HepG2 (cell line): ENCODE data around the gene RBSN.

Source experiments
- DPF2 ChIP-seq: sonication (generic); formaldehyde crosslinking; IDR thresholded peaks from 2 replicates; pipeline ENCODE4 v1.4.0; 2020; ENCODE audit warnings: mild to moderate bottlenecking, low read depth, missing genetic modification reagents, borderline replicate concordance
- TOPORS ChIP-seq: sonication (generic); formaldehyde crosslinking; IDR thresholded peaks from 2 replicates; pipeline ENCODE4 v1.8.0; 2023; ENCODE audit warnings: mild to moderate bottlenecking, missing genetic modification reagents

DNA sequence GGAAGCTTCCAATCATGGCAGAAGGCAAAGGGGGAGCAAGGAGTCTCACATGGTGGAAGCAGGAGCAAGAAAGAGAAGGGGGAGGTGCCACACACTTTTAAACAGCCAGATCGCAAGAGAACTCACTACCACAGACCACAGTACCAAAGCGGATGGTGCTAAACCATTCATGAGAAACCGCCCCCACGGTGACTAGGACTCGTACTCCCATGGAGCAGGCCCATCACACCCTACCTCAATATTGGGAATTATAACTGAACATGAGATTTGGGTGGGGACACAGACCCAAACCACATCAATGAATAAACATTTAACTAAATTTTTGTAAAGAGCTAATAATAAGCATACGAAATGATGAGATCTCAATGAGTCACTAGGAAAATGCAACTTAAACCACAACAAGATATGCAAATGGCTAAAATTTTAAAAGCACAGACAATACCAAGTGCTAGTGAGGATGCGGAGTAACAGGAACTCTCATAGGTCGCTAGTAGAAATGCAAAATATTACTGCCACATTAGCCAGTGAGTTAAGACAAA lies 43.9 kb downstream of the RBSN start:
- TF ChIP-seq DPF2: no peak
- no peak for TF ChIP-seq TOPORS (CRISPR knock-in tag)
